ENCODE measurements around the gene INTS6.
A peak's percentile ranks its signal among the peaks of the same experiment; 100 is the strongest.

The INTS6 gene

DNA sequence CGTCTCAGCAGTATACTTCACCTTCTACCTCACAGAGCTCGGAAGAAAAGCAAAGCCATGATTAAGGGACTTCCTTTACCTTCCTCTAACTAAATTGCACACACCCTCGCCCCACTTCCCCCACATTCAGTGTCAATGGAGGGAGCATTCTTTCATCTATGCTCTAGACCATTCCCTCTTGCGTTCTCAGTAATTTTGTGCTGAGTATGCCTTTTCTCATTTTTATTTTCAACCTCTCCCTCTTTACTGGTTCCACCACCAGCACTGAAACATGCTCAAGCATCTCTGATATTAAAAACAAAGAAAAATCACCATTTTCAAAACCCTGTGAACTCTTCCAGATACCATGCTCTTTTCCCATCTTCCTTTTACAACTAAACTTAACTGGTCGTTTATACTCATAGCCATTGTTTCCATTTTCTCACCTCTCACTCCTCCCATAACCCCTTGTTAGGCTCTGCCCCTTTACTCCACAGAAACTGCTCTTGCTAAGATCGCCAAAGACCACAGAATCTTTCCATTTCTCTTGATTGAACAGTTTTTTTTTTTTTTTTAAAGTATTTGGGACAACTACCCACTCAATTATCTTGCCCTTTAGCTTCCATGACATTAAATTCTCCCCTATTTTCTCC, 81.0 kb downstream of the INTS6 start:
- TF ChIP-seq YY1 (IDR thresholded peaks at IDR 0.05; ENCODE audit: insufficient read depth, insufficient read length) (no peak), SUZ12 (IDR thresholded peaks at IDR 0.05; ENCODE audit: extremely low read depth, insufficient read depth, insufficient read length) (no peak)
- no peak overlapping the region for H3K9ac ChIP-seq (ENCODE audit: insufficient read length, low read depth)
- H3K36me3 ChIP-seq (ENCODE audit: insufficient read depth, insufficient read length, low read length), result peaks cover 11% of the 10 kb centered on the region
- no peaks in the 10 kb centered on the region for H3K9me3 ChIP-seq (ENCODE audit: insufficient read depth, low read length)
- no peak overlapping the region for H3K4me3 ChIP-seq (ENCODE audit: insufficient read length, low read depth)
- no peak for DNase-seq (ENCODE audit: low read depth, low spot score)
- H3K27me3 ChIP-seq (ENCODE audit: insufficient read depth, insufficient read length), result no peaks in the 10 kb centered on the region
- H3K4me1 ChIP-seq (ENCODE audit: insufficient read depth, insufficient read length), result no peaks in the 10 kb centered on the region

GRCh38 chr13:51370811-51371210, 82.0 kb downstream of the INTS6 start:
- peaks cover 11% of the 10 kb centered on the region for H3K36me3 ChIP-seq (ENCODE audit: insufficient read depth, insufficient read length, low read length)
- DNase-seq (ENCODE audit: low read depth, low spot score), result no peak
- TF ChIP-seq ZNF274 (IDR thresholded peaks at IDR 0.05; ENCODE audit: low read depth, low read length) (no peak), SUZ12 (IDR thresholded peaks at IDR 0.05; ENCODE audit: extremely low read depth, insufficient read depth, insufficient read length) (no peak), YY1 (IDR thresholded peaks at IDR 0.05; ENCODE audit: insufficient read depth, insufficient read length) (no peak)

GRCh38 chr13:51370116-51370515, 82.7 kb downstream of the INTS6 start:
- H3K36me3 ChIP-seq (ENCODE audit: insufficient read depth, insufficient read length, low read length), result peaks cover 11% of the 10 kb centered on the region
- H3K9me3 ChIP-seq (ENCODE audit: insufficient read depth, low read length), result no peaks in the 10 kb centered on the region
- no peak for TF ChIP-seq ZNF274 (IDR thresholded peaks at IDR 0.05; ENCODE audit: low read depth, low read length)
- no peak for TF ChIP-seq SUZ12 (IDR thresholded peaks at IDR 0.05; ENCODE audit: extremely low read depth, insufficient read depth, insufficient read length)
- TF ChIP-seq YY1 (IDR thresholded peaks at IDR 0.05; ENCODE audit: insufficient read depth, insufficient read length), result no peak
- H3K27me3 ChIP-seq (ENCODE audit: insufficient read depth, insufficient read length), result no peaks in the 10 kb centered on the region
- no peaks in the 10 kb centered on the region for H3K4me1 ChIP-seq (ENCODE audit: insufficient read depth, insufficient read length)
- no peak overlapping the region for H3K9ac ChIP-seq (ENCODE audit: insufficient read length, low read depth)
- H3K4me3 ChIP-seq (ENCODE audit: insufficient read length, low read depth), result no peak overlapping the region
- DNase-seq (ENCODE audit: low read depth, low spot score), result no peak

More at GRCh38 chr13:51370811-51371210, 82.0 kb downstream of the INTS6 start:
- Histone ChIP-seq H3K9ac (ENCODE audit: insufficient read length, low read depth) (no peak overlapping the region), H3K4me1 (ENCODE audit: insufficient read depth, insufficient read length) (no peaks in the 10 kb centered on the region), H3K9me3 (ENCODE audit: insufficient read depth, low read length) (no peaks in the 10 kb centered on the region), H3K27me3 (ENCODE audit: insufficient read depth, insufficient read length) (no peaks in the 10 kb centered on the region), H3K4me3 (ENCODE audit: insufficient read length, low read depth) (no peak overlapping the region)

DNA sequence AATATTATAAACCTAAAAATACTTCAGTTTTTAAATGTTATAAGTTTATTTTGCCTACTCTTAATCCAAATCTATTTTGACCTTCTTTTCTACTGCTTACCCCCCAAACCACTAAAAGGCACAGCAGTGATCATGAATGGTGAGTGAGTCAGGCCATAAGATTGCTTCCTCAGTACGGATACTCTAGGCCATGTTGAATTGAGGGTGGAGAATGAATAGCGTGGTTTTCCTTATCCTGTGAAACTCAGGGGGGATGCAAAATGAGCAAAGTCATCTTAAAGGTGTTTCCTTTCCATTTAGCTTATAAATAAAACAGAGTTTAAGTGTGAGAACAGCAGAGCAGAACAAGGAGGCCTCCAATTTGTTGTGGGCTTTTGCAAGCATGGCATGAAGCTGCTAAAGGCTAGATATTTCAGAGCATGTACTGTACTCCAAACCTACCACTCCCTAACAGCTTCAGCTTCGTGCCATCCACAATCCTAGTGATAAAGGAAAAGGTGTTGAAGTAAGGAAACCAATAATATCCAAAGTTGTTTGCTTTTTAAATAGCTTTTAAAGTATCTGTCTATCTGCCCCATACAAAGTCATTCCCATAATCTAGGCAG, 88.3 kb downstream of the INTS6 start:
- H3K9ac ChIP-seq (ENCODE audit: insufficient read length, low read depth), result no peak overlapping the region
- no peak overlapping the region for H3K4me3 ChIP-seq (ENCODE audit: insufficient read length, low read depth)
- TF ChIP-seq SUZ12 (IDR thresholded peaks at IDR 0.05; ENCODE audit: extremely low read depth, insufficient read depth, insufficient read length) (no peak), YY1 (IDR thresholded peaks at IDR 0.05; ENCODE audit: insufficient read depth, insufficient read length) (no peak), ZNF274 (IDR thresholded peaks at IDR 0.05; ENCODE audit: low read depth, low read length) (no peak)
- no peaks in the 10 kb centered on the region for H3K36me3 ChIP-seq (ENCODE audit: insufficient read depth, insufficient read length, low read length)
- no peaks in the 10 kb centered on the region for H3K9me3 ChIP-seq (ENCODE audit: insufficient read depth, low read length)
- peak; percentile 2 for DNase-seq (ENCODE audit: low read depth, low spot score)
- H3K27me3 ChIP-seq (ENCODE audit: insufficient read depth, insufficient read length), result no peaks in the 10 kb centered on the region
- H3K4me1 ChIP-seq (ENCODE audit: insufficient read depth, insufficient read length), result no peaks in the 10 kb centered on the region

GRCh38 chr13:51363625-51364024, 89.2 kb downstream of the INTS6 start:
- no peaks in the 10 kb centered on the region for H3K9me3 ChIP-seq (ENCODE audit: insufficient read depth, low read length)
- no peak overlapping the region for H3K4me3 ChIP-seq (ENCODE audit: insufficient read length, low read depth)
- no peaks in the 10 kb centered on the region for H3K4me1 ChIP-seq (ENCODE audit: insufficient read depth, insufficient read length)
- no peaks in the 10 kb centered on the region for H3K36me3 ChIP-seq (ENCODE audit: insufficient read depth, insufficient read length, low read length)
- TF ChIP-seq ZNF274 (IDR thresholded peaks at IDR 0.05; ENCODE audit: low read depth, low read length), result no peak
- TF ChIP-seq SUZ12 (IDR thresholded peaks at IDR 0.05; ENCODE audit: extremely low read depth, insufficient read depth, insufficient read length), result no peak
- TF ChIP-seq YY1 (IDR thresholded peaks at IDR 0.05; ENCODE audit: insufficient read depth, insufficient read length), result no peak
- H3K9ac ChIP-seq (ENCODE audit: insufficient read length, low read depth), result no peak overlapping the region
- H3K27me3 ChIP-seq (ENCODE audit: insufficient read depth, insufficient read length), result no peaks in the 10 kb centered on the region
- no peak for DNase-seq (ENCODE audit: low read depth, low spot score)

DNA sequence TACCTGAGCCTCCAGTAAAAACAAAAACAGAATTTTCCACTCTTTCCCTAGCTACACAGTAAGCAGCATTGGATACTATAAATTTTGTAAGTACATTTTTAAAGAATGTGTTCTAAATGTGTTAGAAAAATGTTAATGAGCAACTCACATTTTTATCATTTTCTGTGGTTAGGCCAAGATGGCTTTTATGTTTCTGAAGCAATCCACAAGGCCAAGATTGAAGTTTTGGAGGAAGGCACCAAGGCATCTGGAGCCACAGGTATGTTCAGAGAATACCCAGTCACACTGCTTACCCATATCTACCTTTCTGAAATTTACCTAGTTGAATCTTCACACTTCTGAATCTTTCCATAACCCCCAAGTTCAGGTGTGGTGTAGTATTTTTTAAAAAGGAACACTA, 91.7 kb downstream of the INTS6 start:
- Histone ChIP-seq H3K4me1 (ENCODE audit: insufficient read depth, insufficient read length) (no peaks in the 10 kb centered on the region), H3K9me3 (ENCODE audit: insufficient read depth, low read length) (no peaks in the 10 kb centered on the region), H3K27me3 (ENCODE audit: insufficient read depth, insufficient read length) (no peaks in the 10 kb centered on the region), H3K9ac (ENCODE audit: insufficient read length, low read depth) (no peak overlapping the region), H3K36me3 (ENCODE audit: insufficient read depth, insufficient read length, low read length) (no peaks in the 10 kb centered on the region), H3K4me3 (ENCODE audit: insufficient read length, low read depth) (no peak overlapping the region)
- DNase-seq (ENCODE audit: low read depth, low spot score), result no peak
- TF ChIP-seq ZNF274 (IDR thresholded peaks at IDR 0.05; ENCODE audit: low read depth, low read length) (no peak), SUZ12 (IDR thresholded peaks at IDR 0.05; ENCODE audit: extremely low read depth, insufficient read depth, insufficient read length) (no peak), YY1 (IDR thresholded peaks at IDR 0.05; ENCODE audit: insufficient read depth, insufficient read length) (no peak)

DNA sequence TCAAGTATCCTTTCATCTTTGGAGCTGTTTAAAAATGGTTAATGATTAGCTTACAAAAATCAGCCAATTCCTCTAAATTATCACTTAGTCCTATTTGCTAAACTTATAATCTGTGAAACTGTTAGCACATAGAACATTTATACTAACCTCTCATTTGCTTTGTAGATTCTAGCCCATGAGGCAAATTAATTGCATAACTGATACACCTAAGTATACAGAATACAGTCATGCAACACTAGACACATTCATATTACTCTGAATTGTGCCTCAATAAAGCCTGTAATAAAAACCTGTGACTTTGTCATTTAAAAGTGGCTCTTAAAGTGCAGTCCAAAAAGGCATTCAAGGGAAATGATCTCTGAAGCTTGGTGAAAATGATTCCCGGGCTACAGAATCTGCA, 92.3 kb downstream of the INTS6 start:
- H3K27me3 ChIP-seq (ENCODE audit: insufficient read depth, insufficient read length), result no peaks in the 10 kb centered on the region
- H3K36me3 ChIP-seq (ENCODE audit: insufficient read depth, insufficient read length, low read length), result no peaks in the 10 kb centered on the region
- TF ChIP-seq SUZ12 (IDR thresholded peaks at IDR 0.05; ENCODE audit: extremely low read depth, insufficient read depth, insufficient read length) (no peak), ZNF274 (IDR thresholded peaks at IDR 0.05; ENCODE audit: low read depth, low read length) (no peak), YY1 (IDR thresholded peaks at IDR 0.05; ENCODE audit: insufficient read depth, insufficient read length) (no peak)
- H3K9me3 ChIP-seq (ENCODE audit: insufficient read depth, low read length), result no peaks in the 10 kb centered on the region
- H3K9ac ChIP-seq (ENCODE audit: insufficient read length, low read depth), result no peak overlapping the region
- H3K4me3 ChIP-seq (ENCODE audit: insufficient read length, low read depth), result no peak overlapping the region
- no peaks in the 10 kb centered on the region for H3K4me1 ChIP-seq (ENCODE audit: insufficient read depth, insufficient read length)
- no peak for DNase-seq (ENCODE audit: low read depth, low spot score)
